Measurements from ENCODE around the gene RANBP10.
"Not testable (repeated sequence)": the region's sequence is repeated elsewhere in the genome, so short reads cannot be mapped to it uniquely, and the experiment has no call there.

The RANBP10 gene

DNA sequence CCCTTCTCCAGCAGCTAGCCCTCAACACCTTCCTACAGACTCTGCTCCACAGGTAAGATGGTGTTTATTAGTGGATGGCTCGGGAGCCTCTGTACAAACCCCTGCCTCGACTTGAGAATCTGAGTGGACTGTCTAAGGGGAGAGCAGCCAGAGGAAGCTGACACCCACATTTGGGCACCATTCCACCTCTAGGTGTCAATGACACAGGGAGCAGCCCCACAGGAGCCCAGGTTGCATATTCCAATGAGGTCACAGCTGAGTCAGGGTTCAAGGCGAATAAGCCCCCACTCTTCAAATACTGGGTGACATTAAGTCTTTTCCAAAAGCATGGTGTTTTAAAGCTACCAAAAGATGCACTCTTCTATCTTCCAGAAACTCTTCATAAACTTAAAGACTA is 31.9 kb downstream of the RANBP10 start:
- DNase-seq = no peak

DNA sequence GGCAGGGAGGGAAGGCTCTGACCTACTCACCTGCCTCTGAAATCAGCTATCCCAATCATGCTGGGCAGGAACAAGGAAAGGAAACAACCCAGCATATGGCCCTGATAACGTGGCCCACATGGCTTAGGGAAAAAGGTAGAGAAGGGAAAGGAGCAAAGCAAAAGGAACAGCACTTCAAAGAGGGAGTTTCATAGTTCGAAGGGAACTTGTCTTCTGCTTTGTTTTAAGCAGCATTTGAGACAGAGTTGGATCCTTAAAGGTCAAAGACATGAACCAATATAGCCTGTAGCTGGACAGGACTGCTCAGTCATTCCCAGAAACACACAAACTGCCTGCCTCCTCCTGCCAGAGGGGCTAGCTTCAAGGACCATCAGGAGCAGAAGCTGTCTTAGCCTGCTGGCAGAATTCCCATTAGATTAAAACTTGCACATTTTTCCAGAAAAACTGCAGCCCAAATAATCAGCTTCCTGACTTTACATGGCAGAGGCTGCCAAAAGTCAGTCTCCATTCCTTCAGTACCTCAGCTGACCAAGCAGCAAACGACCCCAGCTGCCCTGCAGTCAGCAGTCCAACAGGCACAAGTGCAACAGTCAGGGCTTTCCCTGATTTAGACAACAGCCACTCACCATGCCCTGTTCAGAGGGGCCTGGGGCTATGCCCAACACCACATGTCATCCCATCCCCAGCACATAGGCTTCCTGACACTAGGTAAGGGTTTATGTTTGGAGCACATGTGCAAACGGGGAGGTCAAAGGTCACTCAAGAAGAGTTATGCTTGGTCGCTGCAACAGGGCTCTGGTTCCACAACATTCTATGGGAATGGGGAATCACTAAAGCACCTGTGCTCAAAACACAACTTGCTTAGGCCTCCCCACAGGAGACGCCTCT is 32.5 kb downstream of the RANBP10 start:
- DNase-seq = no peak

GRCh38 chr16:67773099-67773498 is 33.3 kb downstream of the RANBP10 start:
- DNase-seq = no peak

GRCh38 chr16:67770346-67770991 is 35.9 kb downstream of the RANBP10 start:
- DNase-seq = no peak

- DNase-seq = no peak
Observed at GRCh38 chr16:67767953-67768352, 38.4 kb downstream of the RANBP10 start.

- no peak for DNase-seq
Observed at GRCh38 chr16:67766291-67766690, 40.1 kb downstream of the RANBP10 start.

DNA sequence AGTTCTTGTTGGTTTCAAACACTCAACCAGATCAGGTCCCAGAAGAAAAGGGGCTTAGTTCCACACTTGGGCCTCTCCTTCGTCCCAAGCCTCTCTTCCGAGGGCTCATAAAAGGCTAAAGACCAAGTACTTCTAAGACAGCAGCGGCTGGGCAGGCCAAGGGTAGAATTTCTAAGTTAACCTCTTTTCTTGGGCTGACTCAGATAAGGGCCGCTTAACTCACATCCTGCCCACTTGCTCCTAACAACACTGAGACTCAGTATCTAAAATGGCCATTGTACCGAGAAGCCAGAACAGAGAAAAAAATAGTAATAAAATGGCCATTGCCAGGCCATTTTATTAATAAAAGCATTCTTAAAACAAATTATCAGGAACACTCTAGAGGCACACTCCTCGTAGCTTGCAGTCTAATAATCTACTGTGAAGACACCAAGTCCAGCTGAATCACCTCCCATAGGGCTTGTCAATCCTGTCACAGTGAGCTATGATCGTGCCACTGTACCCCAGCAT is 42.1 kb downstream of the RANBP10 start:
- no peak for DNase-seq

GRCh38 chr16:67763066-67763465 is 43.3 kb downstream of the RANBP10 start:
- DNase-seq = no peak

GRCh38 chr16:67762385-67762784 is 44.0 kb downstream of the RANBP10 start:
- no peak for DNase-seq

DNA sequence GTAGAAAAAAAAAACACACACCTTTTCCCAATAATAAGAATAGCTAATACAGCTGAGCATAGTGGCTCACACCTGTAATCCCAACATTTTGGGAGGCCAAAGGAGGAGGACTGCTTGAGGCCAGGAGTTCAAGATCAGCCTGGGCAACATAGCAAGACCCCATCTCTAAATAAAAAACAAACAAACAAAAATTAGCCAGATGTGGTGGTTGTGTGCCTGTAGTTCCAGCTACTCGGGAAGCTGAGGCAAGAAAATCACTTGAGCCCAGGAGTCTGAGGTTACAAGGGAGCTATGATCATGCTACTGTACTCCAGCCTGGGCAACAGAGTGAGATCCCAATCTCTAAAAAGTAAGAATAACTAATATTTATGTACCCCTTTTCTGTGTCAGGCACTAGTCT is 44.4 kb downstream of the RANBP10 start:
- no peak for DNase-seq

- DNase-seq = no peak
Observed at GRCh38 chr16:67760956-67761230, 45.5 kb downstream of the RANBP10 start.

- no peak for DNase-seq
Observed at GRCh38 chr16:67760206-67760955, 46.0 kb downstream of the RANBP10 start.

DNA sequence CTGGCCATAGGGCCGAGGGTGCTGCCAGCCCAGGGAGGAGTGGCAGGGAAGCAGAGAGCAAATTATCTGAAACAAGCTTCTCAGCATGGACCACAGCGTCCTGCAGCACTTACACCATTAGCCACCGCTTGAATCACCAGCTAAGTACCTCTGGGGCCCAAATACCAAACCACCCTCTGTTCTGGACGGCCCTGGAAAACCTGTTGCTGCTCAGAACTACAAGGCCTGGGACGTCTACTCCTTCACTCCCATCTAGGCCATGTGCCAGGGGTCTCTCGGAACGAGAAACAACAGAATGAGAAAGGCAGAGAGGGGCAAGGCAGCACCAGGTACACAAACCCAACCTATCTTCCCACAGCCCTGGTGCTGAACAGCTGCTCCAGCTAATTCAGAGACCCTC is 47.4 kb downstream of the RANBP10 start:
- DNase-seq = no peak

DNA sequence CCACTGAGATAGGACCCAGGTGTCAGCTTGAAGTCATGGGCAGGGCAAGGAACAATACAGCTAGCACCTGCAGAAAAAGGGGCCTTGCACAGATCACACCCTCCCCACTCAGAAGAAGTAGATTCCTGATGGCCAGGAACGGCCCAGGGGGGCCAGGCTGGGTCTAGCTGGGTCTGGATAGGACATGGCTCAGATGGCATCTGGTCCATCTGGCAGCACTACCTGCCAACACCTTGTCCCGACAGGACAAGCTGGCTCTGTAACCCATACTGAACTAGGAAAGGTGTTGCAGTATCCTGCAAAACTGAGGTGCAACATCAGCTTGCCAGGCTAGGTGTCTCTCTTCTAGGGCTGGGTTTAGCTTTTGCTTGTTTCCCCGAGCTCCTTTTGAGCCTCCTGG is 48.4 kb downstream of the RANBP10 start:
- no peak for DNase-seq

DNA sequence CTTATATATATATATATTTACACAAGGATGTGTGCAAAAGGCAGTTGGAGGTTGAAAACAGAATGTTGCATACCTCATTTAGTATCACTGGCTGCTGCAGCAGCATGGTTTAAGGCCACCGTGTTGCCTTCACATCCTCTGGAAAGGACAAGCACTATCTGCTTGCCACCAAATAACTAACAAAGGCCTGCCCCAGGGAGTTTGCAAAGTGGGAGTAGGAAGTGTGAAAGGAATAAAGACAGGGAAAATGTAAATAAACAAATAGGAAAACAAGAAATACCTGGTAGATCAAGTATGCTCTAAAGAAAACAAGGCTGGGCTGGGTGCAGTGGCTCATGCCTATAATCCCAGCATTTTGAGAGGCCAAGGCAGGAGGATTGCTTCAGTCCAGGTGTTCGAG is 53.7 kb downstream of the RANBP10 start:
- no peak for DNase-seq

- not testable (repeated sequence) for DNase-seq
Observed at GRCh38 chr16:67751331-67751730, 55.0 kb downstream of the RANBP10 start.

DNA sequence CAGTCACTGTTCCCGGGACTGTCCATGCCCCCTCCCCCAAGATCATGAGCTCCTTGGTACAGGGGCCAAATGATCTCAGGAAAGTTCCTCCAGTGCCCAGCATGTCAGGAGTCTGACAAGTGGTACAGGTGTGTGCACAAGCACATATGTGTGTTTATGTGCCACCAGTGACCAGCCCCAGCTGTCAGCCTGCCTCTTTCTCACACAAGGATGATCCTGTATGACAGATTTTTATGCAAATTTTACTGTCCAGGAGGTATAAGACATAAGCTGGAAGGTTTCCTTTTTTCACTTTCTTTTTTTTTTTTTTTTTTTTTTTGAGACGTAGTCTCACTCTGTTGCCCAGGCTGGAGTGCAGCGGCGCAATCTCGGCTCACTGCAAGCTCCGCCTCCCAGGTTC is 55.9 kb downstream of the RANBP10 start:
- DNase-seq = no peak

DNA sequence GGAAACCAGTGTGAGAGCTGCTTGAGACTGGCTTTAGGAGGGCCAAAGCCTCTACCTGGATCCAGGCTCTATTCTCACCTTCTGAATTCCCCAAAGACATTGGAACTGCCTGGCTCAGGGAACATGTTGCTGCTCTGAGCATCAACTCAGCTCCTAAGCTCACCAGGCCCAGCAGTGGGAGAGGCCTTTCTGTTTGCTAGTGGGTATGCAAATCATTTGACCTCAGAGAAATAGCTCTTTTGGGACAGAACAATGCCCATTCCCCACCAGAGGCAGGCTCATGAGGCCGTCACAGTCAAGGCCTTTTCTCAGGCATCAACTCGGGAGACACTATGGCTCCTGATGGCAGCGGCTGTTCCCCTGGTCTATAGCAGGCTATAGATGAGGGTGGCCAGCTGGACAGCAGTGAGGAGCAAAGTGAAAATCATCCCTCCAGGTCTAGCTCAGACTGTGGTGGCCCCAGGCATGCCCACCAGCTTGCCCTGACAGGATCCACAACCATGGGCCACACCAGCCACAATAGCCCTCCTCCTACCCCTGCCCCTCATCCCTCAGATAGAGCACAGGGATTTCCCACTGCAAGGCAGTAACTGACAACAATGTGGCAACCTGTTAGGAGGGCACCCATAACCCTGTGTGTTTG is 56.8 kb downstream of the RANBP10 start:
- DNase-seq = no peak

DNA sequence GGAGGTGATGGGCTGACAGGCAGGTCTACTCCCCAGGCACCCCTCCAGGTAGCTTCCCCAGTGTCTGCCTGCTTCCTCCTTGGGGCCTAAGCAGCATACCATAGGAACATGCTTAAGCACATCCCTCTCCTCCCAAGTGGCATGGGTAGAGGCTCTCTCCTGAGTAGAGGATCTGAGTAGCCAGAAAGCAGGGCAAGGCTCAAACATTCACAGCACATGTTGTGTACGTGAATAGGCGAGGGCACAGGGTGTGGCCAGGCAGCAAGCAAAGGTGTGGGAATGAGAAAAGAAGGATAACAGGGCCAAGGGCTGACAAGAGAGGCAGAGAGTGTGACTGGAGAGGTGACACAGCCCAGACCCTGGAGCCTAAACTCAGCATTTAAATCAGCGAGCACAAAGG is 57.5 kb downstream of the RANBP10 start:
- no peak for DNase-seq

GRCh38 chr16:67746846-67747245 is 59.5 kb downstream of the RANBP10 start:
- DNase-seq = no peak

DNA sequence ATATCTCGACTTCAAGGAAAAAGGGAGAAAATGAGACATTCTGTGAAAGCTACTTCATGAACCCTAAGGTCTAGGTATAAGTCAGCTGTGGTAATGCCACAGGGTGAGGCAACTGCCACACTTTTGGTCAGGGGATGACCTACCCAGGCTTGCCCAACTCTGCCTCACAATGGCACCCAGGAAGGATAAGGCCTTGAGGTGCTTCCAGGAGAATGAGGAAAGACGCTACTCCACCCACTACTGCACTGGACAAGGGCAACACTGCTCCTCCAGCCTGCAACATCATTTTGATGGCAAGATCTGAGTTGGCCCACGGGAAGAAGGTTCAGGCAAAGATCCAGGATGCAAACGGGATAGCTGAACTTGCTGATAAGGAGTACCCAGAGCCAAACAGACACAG is 65.2 kb downstream of the RANBP10 start:
- no peak for DNase-seq

GRCh38 chr16:67740391-67740790 is 66.0 kb downstream of the RANBP10 start:
- DNase-seq = no peak

GRCh38 chr16:67736858-67737257 is 69.5 kb downstream of the RANBP10 start:
- DNase-seq = no peak
